ENCODE data around the gene IFITM10.
A peak's percentile ranks its signal among the peaks of the same experiment; 100 is the strongest.

The IFITM10 gene

GRCh38 chr11:1766719-1767398, 16.5 kb upstream of the IFITM10 start:
- H3K4me3 ChIP-seq (ENCODE audit: low read length): no peak overlapping the region
- no peak for TF ChIP-seq CTCF (conservative IDR thresholded peaks at IDR 0.05; ENCODE audit: low read length)
- DNase-seq (ENCODE audit: low read depth): no peak

- no peak for DNase-seq (ENCODE audit: low read depth)
- H3K4me3 ChIP-seq (ENCODE audit: low read length): no peak overlapping the region
These were observed 15.7 kb upstream of the IFITM10 start for GRCh38 chr11:1765871-1766718.

GRCh38 chr11:1763796-1764661, 13.6 kb upstream of the IFITM10 start, which contains the start of gene CTSD:
Gene CTSD, minus strand, starts transcription at chr11:1763927. Its CDS starts 68 bp downstream, at chr11:1763859.
- peak; percentile 69 for DNase-seq (ENCODE audit: low read depth)
- no peak for TF ChIP-seq CTCF (conservative IDR thresholded peaks at IDR 0.05; ENCODE audit: low read length)
- H3K4me3 ChIP-seq (ENCODE audit: low read length): peak within 1 kb of the TSS; percentile 71

More at GRCh38 chr11:1765871-1766718, 15.7 kb upstream of the IFITM10 start:
- no peak for TF ChIP-seq CTCF (conservative IDR thresholded peaks at IDR 0.05; ENCODE audit: low read length)

- H3K4me3 ChIP-seq (ENCODE audit: low read length): peak overlapping the region; percentile 71
- no peak for DNase-seq (ENCODE audit: low read depth)
- no peak for TF ChIP-seq CTCF (conservative IDR thresholded peaks at IDR 0.05; ENCODE audit: low read length)
These were observed 13.0 kb upstream of the IFITM10 start for GRCh38 chr11:1763336-1763795.

GRCh38 chr11:1762537-1763302, 12.3 kb upstream of the IFITM10 start:
- no peak for TF ChIP-seq CTCF (conservative IDR thresholded peaks at IDR 0.05; ENCODE audit: low read length)
- DNase-seq (ENCODE audit: low read depth): no peak
- peak overlapping the region; percentile 71 for H3K4me3 ChIP-seq (ENCODE audit: low read length)

- peak overlapping the region; percentile 71 for H3K4me3 ChIP-seq (ENCODE audit: low read length)
- DNase-seq (ENCODE audit: low read depth): peak; percentile 53
- TF ChIP-seq CTCF (conservative IDR thresholded peaks at IDR 0.05; ENCODE audit: low read length): no peak
These were observed 11.6 kb upstream of the IFITM10 start for GRCh38 chr11:1761857-1762536.
